ENCODE measurements around the gene SLC30A7.

Gene SLC30A7

DNA sequence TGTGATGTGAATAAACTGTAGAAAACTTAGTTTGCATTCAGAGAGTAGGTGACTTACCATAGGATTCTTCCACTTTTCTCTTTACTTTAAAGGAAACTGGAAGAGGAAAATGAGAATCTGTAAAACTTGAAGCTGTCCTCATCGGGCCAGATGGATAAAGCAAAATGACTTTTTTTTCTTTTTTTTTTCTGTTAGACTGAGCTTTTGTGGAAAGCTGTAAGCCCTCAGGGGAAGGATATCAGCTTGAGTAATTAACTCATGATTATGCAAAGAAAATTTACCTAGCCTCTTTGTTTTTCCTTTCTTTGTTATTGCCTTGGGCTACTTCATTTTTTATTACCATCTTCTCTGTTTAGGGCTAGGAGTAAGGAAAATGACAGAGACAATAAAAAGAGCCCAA lies 76.3 kb downstream of the SLC30A7 start:
- no peak overlapping the region for H3K4me3 ChIP-seq (replicated peaks; ENCODE audit: insufficient read depth, low read length)
- TF ChIP-seq, protein P1, sequence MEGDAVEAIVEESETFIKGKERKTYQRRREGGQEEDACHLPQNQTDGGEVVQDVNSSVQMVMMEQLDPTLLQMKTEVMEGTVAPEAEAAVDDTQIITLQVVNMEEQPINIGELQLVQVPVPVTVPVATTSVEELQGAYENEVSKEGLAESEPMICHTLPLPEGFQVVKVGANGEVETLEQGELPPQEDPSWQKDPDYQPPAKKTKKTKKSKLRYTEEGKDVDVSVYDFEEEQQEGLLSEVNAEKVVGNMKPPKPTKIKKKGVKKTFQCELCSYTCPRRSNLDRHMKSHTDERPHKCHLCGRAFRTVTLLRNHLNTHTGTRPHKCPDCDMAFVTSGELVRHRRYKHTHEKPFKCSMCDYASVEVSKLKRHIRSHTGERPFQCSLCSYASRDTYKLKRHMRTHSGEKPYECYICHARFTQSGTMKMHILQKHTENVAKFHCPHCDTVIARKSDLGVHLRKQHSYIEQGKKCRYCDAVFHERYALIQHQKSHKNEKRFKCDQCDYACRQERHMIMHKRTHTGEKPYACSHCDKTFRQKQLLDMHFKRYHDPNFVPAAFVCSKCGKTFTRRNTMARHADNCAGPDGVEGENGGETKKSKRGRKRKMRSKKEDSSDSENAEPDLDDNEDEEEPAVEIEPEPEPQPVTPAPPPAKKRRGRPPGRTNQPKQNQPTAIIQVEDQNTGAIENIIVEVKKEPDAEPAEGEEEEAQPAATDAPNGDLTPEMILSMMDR (IDR thresholded peaks at IDR 0.05; ENCODE audit: insufficient read depth, low read length): no peak
- TF ChIP-seq, protein P2, sequence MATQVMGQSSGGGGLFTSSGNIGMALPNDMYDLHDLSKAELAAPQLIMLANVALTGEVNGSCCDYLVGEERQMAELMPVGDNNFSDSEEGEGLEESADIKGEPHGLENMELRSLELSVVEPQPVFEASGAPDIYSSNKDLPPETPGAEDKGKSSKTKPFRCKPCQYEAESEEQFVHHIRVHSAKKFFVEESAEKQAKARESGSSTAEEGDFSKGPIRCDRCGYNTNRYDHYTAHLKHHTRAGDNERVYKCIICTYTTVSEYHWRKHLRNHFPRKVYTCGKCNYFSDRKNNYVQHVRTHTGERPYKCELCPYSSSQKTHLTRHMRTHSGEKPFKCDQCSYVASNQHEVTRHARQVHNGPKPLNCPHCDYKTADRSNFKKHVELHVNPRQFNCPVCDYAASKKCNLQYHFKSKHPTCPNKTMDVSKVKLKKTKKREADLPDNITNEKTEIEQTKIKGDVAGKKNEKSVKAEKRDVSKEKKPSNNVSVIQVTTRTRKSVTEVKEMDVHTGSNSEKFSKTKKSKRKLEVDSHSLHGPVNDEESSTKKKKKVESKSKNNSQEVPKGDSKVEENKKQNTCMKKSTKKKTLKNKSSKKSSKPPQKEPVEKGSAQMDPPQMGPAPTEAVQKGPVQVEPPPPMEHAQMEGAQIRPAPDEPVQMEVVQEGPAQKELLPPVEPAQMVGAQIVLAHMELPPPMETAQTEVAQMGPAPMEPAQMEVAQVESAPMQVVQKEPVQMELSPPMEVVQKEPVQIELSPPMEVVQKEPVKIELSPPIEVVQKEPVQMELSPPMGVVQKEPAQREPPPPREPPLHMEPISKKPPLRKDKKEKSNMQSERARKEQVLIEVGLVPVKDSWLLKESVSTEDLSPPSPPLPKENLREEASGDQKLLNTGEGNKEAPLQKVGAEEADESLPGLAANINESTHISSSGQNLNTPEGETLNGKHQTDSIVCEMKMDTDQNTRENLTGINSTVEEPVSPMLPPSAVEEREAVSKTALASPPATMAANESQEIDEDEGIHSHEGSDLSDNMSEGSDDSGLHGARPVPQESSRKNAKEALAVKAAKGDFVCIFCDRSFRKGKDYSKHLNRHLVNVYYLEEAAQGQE (IDR thresholded peaks at IDR 0.05; ENCODE audit: insufficient replicate concordance, low read depth): no peak
- TF ChIP-seq SPI1 (IDR thresholded peaks at IDR 0.05; ENCODE audit: borderline replicate concordance, low read depth) (no peak), POLR2AphosphoS5 (IDR thresholded peaks at IDR 0.05; ENCODE audit: low read depth) (no peak)
- H3K27ac ChIP-seq (replicated peaks): no peak overlapping the region
- no peaks in the 10 kb centered on the region for H3K27me3 ChIP-seq (ENCODE audit: insufficient read depth, poor library complexity, severe bottlenecking)
- DNase-seq (ENCODE audit: low read depth in 1 of 2, low spot score in 1 of 2): no peak

DNA sequence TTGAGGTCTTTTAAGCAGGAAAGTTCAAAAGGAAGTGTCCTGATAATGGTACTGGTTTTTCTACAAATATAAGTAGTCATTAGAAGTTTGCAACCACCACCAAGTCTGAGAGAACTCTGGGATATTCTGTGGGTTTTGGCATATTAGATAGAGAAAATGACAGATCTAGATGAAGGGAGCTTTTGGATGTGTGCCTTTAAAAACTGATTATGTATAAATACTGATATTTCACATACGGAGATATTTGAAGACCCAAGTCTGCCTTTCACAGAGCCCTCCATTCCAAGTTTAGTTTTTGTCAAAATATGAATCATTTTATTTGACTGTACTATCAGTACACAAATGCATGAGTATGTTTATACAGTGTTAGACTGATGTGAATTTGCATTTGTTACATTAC lies 81.0 kb downstream of the SLC30A7 start:
- no peaks in the 10 kb centered on the region for H3K27me3 ChIP-seq (ENCODE audit: insufficient read depth, poor library complexity, severe bottlenecking)
- TF ChIP-seq, protein P2 (IDR thresholded peaks at IDR 0.05; ENCODE audit: insufficient replicate concordance, low read depth): no peak
- TF ChIP-seq, protein P1 (IDR thresholded peaks at IDR 0.05; ENCODE audit: insufficient read depth, low read length): no peak
- TF ChIP-seq SPI1 (IDR thresholded peaks at IDR 0.05; ENCODE audit: borderline replicate concordance, low read depth): no peak
- no peak for TF ChIP-seq POLR2AphosphoS5 (IDR thresholded peaks at IDR 0.05; ENCODE audit: low read depth)
- TF ChIP-seq GABPA (IDR thresholded peaks at IDR 0.05; ENCODE audit: low read depth): no peak
- no peak overlapping the region for H3K27ac ChIP-seq (replicated peaks)
- no peak for DNase-seq (ENCODE audit: low read depth in 1 of 2, low spot score in 1 of 2)
- no peak overlapping the region for H3K4me3 ChIP-seq (replicated peaks; ENCODE audit: insufficient read depth, low read length)

- Histone ChIP-seq H3K27ac (replicated peaks) (no peak overlapping the region), H3K27me3 (ENCODE audit: insufficient read depth, poor library complexity, severe bottlenecking) (no peaks in the 10 kb centered on the region), H3K4me3 (replicated peaks; ENCODE audit: insufficient read depth, low read length) (no peak overlapping the region)
- TF ChIP-seq POLR2AphosphoS5 (IDR thresholded peaks at IDR 0.05; ENCODE audit: low read depth): no peak
- DNase-seq (ENCODE audit: low read depth in 1 of 2, low spot score in 1 of 2): no peak
Measured at GRCh38 chr1:100979631-100980030, 83.7 kb downstream of the SLC30A7 start.

GRCh38 chr1:100982793-100983192 lies 86.9 kb downstream of the SLC30A7 start:
- no peaks in the 10 kb centered on the region for H3K27me3 ChIP-seq (ENCODE audit: insufficient read depth, poor library complexity, severe bottlenecking)
- TF ChIP-seq POLR2AphosphoS5 (IDR thresholded peaks at IDR 0.05; ENCODE audit: low read depth) (no peak), SPI1 (IDR thresholded peaks at IDR 0.05; ENCODE audit: borderline replicate concordance, low read depth) (no peak), GABPA (IDR thresholded peaks at IDR 0.05; ENCODE audit: low read depth) (no peak)
- TF ChIP-seq, protein P1 (IDR thresholded peaks at IDR 0.05; ENCODE audit: insufficient read depth, low read length): no peak
- TF ChIP-seq, protein P2 (IDR thresholded peaks at IDR 0.05; ENCODE audit: insufficient replicate concordance, low read depth): no peak
- DNase-seq (ENCODE audit: low read depth in 1 of 2, low spot score in 1 of 2): no peak
- no peak overlapping the region for H3K4me3 ChIP-seq (replicated peaks; ENCODE audit: insufficient read depth, low read length)
- H3K27ac ChIP-seq (replicated peaks): no peak overlapping the region
